NCI-H748 (cell line): ENCODE data around the gene LTBP3.

Source experiments
- DNase-seq: peaks from one replicate; lab custom pipeline; 2025; ENCODE audit not compliant: unreplicated experiment; lab: John Stamatoyannopoulos, UW

The LTBP3 gene

GRCh38 chr11:65555693-65556231, 2.4 kb downstream of the LTBP3 start:
- DNase-seq = no peak

DNA sequence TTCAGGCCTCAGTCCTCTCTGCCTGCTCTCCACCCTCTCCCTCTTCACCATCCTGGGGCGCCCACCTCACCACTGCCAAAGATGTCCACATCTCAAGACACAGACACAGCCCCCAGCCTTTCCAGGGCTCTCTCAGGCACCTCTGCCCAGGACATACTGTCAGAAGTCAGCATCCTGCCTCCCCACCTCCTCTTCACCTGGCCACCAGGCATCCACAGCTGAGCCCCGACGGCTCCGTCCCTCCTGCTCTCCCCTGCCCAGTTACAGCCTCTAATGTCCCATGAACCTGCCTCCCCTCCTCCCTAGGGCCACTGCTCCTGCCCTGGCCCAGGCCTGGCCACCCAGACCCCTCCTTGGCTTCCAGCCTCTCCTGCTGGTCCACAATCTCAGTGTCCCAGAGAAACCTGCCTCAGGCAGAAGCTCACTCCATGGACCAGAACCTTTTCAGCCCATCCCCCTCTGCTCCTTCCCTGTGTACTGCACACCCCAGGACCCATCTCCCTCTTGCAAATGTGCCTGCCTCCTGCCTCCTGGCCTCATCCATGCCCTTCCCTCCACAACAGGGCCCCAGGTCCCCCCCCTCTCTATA, 3.2 kb downstream of the LTBP3 start:
- DNase-seq = no peak

DNA sequence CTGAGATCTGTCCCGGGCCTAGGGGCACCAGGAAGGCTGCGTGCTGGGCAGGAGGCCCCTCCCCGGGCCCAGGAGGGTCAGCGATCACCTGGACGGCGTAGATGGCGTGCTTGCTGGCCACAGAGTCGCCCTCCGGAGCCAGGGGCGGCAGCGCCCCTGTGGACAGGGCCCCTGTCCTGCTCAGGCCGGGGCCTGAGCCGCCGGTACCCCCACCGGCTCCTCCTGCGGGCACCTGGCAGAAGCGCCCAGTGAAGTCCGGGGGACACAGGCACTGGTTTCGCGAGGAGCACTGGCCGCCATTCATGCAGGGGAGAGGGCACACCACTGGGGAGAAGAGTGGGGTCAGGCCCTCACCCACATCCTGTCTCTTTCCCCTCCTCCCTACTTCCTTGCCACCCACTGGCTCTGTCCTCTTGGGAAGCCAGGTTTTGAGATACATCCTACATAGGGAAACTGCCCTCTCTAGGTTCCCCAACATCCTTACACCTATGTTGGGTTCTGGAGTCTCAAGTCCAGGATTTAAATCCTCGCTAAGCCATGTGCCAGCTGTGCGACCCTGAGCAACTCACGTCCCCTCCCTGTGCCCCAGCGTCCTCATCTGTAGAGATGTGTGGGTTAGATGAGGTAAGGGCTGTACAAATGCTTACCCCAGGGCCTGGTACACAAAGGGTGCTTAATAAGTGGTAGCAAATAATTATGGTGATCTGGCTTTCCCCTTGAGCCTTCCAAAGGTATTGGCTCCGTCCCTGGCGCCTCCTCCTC, 3.9 kb downstream of the LTBP3 start:
- no peak for DNase-seq

DNA sequence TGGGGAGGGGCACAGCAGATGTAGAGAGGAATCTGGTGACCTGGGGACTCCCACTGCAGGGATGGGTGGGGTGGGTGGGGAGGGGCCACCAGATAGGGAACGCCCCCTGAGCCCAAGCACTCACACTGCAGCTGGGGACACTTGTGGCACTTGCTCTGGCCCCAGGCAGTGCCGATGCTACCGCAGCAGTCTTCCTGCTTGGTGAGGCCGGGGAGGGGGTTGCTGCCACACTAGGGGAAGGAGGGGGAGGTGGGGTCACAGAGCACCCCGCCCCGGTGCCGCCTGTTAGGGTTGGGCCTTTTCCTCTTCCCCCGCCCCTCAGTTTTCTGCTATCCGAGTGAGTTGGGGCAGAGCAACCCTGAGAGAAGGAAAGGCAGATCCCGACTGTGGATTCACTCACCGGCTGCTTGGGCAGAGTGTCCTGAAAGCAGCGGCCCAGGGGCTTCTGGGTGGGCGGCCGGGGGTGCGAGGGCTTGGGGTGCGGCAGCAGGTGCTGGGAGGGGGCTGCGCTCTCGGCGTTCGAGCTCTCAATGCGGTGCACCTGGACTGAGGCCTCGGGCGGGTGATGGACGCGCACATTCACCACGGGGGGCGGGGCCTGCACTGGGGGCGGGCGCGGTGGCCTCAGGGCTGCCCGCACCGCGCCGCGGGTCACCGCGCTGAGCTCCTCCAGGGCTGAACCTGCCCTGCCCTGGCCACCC, 4.7 kb downstream of the LTBP3 start:
- no peak for DNase-seq

- peak; percentile 23 for DNase-seq
These were observed 5.7 kb downstream of the LTBP3 start for GRCh38 chr11:65552388-65552951.

- DNase-seq = peak; percentile 88
These were observed 6.4 kb downstream of the LTBP3 start for GRCh38 chr11:65551572-65552387.

DNA sequence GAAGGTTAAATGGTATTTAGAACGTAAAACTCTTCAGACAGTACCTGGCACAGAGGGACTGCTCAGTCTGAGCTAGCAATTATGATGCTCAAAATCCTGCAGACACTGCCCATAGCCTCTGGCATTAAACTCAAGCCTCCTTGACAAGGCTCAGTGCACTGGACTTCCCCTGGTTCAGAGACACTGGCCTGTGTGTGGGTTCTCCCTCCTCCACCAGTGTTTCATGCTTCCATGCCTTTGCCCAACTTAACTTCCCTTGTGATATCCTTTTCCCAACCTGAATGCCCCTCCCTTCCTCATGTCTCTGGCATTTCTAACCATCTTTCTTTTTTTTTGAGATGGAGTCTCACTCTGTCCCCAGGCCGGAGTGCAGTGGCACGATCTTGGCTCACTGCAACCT, 9.1 kb downstream of the LTBP3 start:
- DNase-seq = no peak

- DNase-seq = no peak
These were observed 9.8 kb downstream of the LTBP3 start for GRCh38 chr11:65548395-65548794.

DNA sequence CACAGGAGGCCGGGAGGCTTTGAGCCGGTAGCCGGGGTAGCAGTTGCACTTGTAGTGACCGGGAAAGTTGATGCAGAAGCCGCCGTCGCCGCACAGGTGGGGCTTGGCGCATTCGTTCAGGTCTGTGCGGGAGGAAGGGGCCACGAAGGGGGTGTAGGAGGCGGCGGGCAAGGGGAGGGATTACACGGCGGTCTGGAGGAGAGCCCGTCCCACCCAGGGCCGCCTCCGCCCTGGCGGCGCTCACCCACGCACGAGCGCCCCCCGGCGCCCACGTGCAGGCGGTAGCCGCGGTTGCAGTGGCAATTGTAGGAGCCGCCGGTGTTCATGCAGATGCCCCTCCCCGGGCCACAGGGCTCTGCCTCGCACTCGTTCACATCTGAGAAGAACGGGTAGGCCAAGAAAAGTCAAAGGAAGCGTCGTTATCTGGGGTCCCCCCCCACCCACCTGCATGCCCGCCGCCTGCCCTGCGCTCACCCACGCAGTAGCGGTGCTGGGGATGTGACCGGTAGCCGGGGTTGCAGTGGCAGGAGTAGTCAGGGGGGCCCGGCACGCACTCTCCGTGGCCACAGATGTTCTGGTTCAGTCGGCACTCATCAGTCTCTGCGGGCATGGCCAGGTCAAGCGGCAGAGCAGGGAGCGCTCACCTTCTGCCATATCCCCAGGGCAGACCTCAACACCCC, 10.6 kb downstream of the LTBP3 start:
- DNase-seq = no peak

- DNase-seq = peak; percentile 88
These were observed 11.8 kb downstream of the LTBP3 start for GRCh38 chr11:65546217-65546958.

DNA sequence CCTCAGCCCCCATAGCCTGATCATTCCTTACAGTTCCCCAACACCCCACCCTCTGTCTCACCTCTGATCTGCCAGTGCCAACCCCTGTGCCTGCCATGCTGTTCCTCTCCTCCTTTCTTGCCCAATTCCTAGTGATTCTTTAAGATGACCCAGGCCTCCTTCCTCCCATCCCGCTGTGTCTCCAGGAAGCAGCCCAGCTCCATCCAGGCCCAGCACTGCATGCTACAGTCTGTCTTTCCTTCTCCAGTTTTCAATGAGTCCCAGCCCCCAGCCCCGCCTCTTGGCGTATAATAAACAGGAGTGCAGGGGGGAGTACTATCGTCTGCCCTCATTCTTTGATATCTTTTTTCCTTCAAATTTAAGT, 12.3 kb downstream of the LTBP3 start:
- DNase-seq = peak; percentile 43

GRCh38 chr11:65542738-65543390, 15.3 kb downstream of the LTBP3 start:
- no peak for DNase-seq

GRCh38 chr11:65541093-65541982, 16.8 kb downstream of the LTBP3 start:
- no peak for DNase-seq

DNA sequence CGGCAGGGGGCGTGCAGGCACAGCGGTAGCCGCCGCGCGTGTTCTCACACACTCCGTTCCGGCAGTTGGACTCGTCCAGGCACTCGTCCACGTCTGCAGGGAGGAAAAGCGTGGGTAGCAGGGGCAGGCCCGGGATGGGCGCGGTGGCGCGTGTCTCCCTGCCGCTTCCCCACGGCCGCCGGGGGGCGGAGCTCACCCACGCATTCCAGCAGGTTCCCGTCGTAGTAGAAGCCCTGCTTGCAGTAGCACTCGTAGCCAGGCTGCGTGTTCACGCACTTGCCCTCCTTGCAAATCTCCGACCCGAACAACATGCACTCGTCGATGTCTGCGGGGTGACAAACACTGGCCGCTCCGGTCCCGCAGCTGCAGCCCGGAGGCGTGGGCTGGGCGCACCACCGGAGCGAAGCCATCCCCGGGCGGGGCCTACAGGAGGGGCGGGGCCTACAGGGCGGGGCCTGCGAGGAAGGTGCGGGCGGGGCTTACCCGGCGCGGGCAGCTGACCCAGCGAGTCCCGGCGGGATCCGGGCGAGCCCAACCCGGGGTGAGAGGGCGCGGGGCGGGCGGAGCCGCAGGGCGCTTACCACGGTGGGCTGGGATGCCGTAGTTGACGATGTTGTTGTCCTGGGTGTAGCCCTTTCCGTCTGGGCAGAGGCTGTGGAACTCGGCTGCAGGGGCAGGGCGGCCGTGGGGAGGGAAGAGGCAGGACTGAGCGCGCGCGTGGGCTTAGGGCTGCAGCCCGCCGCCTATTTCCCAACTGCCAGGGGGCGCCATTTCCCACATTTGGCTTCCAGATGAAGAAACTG, 17.7 kb downstream of the LTBP3 start:
- peak; percentile 90 for DNase-seq

DNA sequence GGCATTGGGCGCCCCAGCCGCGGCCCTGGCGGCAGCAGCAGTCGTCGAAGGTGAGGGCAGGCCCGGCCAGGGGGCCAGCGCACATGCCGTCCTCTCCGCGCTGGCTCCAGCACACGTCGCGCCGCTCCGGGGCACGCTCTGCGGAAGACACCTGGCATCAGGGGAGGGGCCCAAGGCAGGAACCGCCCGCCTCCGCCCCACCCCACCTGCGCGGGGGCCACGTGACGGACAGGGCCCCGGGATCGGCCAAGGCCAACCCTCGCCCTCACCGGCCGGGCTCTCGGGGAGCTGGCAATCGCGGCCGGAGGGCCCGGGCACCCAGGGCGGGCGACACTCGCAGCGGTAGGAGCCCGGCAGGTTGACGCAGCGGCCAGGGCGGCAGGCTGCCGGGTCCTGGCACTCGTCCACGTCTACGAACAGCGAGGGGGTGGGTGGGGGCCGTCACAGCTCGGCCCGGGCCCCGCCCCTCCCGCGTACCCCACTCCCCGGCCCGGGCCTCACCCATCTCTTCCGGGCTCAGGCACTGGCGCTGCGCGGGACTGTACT, 18.3 kb downstream of the LTBP3 start:
- peak; percentile 83 for DNase-seq

DNA sequence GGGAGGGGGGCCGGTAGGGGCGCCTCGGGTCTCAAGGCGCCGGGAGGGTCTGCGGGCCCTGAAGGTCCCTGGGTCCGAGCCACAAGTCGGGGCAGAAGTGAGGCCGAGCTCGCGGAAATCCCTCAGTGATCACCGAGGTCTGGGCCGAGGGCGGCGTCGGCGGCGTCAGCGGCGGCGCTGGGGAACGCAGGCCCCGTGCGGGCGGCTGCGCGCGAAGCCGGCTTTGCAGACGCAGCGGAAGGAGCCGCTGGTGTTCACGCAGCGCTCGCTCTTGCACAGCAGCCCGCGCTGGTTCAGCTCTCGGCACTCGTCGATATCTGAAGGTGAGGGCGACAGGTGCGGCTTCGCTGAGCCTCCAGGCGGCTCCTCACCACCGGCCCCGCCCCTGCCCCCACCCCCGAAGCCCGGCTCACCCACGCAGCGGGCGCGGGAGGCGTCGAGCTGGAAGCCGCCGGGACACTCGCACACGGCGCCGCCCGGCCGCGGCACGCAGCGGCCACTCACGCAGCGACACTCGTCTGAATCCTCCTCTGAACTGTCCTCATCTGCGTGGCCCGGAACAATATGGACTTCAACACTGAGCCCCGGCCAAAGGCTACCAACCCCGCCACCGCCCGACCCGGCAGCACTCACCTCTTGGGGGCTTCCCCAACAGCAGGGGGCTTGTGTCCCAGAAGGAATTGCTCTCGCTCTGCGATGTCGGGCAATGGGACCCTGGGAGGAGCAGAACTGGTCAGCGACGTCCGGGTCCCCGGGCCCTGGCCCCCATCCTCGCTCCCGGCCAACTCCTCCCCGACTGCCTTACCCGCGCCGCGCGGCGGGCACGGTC, 19.0 kb downstream of the LTBP3 start:
- peak; percentile 85 for DNase-seq
